Fibroblast of mammary gland (primary cell): ENCODE data around the gene GALNT12.

Experiments
- DNase-seq: peaks from one replicate; pipeline ENCODE4 v3.0.0-alpha.2; 2010; ENCODE audit warnings: low read depth
- H3K4me3 ChIP-seq: 2 replicates; pipeline ENCODE4 v1.5.1; 2011; ENCODE audit warnings: low read depth, mild to moderate bottlenecking, low read length, moderate library complexity; ENCODE audit not compliant: control insufficient read depth
- TF ChIP-seq, protein P1 (sequence below): conservative IDR thresholded peaks from 2 replicates; pipeline ENCODE4 v1.5.1; 2011; ENCODE audit warnings: low read depth, low read length, inconsistent platforms; ENCODE audit not compliant: control insufficient read depth, insufficient read depth

GALNT12 gene

DNA sequence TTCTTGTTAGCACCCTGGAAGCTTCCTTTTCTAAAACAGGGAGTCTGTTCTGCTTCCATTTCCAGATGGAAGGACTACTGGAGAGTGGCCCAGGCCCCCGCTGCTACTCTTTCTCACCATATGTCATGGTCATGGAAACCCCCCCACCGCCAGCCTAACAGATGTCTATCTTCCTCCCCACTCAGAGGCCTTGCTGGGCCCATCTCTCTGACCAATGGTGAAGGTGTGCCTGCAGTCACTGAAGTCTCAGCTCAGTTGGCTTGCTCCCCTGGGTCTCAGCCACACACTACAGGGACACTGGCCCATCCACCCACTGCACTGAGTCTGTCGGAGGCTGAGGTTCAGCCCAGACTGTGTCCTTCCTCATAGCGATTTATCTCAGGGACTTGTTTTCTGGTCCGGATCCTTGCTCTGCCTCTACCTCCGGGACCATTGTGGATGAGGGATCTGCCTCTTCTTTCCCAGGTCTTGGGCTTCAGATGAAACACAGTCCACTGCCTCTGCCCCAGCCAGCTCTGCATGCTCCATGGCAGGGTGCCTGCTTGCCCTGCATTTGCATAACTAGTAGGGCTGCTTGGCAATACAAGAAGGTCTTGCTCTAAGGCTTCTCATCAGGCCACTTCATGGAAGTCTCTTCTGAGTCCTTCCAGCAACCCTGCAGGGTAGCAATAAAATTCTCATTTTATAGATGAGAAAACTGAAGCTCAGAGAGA, 30.8 kb downstream of the GALNT12 start:
- no peak overlapping the region for H3K4me3 ChIP-seq
- TF ChIP-seq, protein P1, sequence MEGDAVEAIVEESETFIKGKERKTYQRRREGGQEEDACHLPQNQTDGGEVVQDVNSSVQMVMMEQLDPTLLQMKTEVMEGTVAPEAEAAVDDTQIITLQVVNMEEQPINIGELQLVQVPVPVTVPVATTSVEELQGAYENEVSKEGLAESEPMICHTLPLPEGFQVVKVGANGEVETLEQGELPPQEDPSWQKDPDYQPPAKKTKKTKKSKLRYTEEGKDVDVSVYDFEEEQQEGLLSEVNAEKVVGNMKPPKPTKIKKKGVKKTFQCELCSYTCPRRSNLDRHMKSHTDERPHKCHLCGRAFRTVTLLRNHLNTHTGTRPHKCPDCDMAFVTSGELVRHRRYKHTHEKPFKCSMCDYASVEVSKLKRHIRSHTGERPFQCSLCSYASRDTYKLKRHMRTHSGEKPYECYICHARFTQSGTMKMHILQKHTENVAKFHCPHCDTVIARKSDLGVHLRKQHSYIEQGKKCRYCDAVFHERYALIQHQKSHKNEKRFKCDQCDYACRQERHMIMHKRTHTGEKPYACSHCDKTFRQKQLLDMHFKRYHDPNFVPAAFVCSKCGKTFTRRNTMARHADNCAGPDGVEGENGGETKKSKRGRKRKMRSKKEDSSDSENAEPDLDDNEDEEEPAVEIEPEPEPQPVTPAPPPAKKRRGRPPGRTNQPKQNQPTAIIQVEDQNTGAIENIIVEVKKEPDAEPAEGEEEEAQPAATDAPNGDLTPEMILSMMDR, result no peak
- no peak for DNase-seq

DNA sequence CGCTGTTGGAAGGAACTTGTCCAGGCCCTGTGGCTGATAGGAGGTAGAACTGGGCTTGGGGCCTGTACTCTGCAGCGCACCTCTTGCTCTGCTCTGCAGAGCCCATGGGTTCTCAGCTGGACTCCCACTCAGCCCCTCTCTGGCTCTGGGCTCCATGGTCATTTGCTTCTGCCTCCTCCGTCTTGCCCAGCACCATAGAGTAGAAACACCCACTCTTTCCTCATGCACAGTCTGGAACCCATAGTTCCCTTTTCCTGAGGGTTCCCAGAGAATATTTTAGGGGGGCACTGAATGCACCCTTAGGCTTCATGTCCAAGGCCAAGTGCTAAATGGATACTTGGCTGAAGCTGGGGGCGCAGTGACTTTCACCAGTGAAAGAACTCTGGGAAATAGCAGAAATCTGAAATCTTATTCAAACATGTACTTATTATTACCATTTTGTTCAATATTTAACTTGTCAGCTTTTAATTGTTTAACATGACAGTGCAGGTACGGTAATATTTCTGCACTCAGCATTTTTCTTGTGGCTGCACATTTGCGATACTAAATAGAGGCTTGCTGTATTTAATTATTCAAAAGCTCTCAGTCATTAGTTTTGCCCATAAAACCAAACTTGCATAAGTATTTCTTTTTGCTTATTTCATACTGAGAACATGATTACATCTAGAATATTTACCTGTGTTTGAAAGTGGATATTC, 31.5 kb downstream of the GALNT12 start:
- H3K4me3 ChIP-seq, result no peak overlapping the region
- TF ChIP-seq, protein P1, result no peak
- no peak for DNase-seq

DNA sequence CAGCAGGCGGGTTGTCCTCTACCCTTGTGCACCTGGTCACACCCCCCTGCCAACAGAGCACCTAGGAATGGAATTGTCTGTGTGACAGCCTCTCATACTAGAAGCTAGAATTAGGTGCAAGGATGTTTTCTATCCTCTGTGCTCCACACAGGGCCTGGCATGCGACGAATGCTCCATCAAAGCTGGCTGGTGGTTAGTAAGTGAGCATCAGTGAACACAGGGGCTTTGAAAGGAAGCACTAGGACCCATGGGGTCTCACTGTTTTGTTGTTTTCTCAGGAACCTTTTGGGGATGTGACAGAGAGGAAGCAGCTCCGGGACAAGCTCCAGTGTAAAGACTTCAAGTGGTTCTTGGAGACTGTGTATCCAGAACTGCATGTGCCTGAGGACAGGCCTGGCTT, 32.3 kb downstream of the GALNT12 start:
- no peak for DNase-seq
- H3K4me3 ChIP-seq, result no peak overlapping the region
- TF ChIP-seq, protein P1, result no peak

DNA sequence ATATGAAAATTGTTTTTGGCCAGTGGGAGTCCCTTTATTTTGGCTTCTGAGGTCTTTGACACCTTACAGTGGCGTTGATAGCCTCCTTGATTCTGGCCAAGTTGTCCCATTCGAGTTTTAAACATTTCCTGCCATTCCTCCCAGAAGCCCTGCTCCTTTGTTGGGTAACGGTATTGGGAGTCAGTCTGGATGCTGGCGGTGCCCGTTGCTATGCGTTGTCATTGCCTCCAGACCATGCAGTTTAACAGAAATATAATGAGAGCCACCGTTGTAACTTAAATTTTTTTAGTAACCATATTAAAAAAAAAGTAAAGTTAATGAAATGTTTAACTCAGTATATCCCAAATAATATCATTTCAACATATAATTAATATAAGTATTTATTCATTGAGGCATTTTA, 35.0 kb downstream of the GALNT12 start:
- DNase-seq, result no peak
- TF ChIP-seq, protein P1, result no peak
- H3K4me3 ChIP-seq, result no peak overlapping the region

DNA sequence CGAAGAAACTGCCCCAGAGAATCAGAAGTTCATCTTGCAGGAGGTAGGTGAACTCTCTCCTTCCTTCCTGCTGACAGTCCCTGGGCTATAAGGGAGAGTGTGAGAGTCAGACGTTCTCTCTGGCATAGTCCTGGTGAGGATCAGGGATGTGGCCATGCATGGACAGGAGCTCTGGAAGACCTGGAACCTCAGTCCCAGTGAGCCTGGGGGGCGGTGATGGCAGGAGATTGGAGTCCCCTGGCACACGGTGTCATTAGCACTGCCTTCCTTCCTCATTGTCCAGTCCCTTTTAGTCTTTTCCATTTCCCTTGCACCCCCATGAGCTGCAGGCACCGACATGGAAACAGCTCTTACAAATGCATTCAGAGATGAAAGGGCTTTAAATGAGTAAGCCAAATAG, 38.6 kb downstream of the GALNT12 start:
- TF ChIP-seq, protein P1, result no peak
- H3K4me3 ChIP-seq, result no peak overlapping the region
- no peak for DNase-seq

DNA sequence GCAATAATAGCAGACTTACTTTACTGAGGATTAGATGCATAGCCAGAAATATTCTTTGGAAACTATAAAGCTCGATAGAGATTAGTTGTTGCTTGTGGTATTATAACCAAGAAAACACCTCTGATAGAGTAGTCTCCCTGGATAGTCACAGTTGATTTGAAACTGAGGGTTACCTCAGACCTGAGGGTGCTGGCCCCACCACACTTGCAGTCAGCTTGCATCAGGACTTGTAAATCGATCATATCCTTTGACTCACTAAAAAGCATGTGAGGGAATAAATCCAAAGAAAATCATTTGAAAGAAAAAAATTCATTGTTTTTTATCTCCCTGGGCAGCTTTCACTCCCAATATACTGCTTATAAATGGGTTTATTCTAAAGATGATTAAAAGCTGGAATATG, 39.4 kb downstream of the GALNT12 start:
- TF ChIP-seq, protein P1, result no peak
- H3K4me3 ChIP-seq, result no peak overlapping the region
- no peak for DNase-seq
